CD4-positive, alpha-beta T cell treated with Interleukin-21 for 1 hour (primary cell): ENCODE measurements around the gene LRRC31.

Experiments
- DNase-seq: peaks from one replicate; pipeline ENCODE4 v3.0.0-alpha.2; 2020

LRRC31 gene

DNA sequence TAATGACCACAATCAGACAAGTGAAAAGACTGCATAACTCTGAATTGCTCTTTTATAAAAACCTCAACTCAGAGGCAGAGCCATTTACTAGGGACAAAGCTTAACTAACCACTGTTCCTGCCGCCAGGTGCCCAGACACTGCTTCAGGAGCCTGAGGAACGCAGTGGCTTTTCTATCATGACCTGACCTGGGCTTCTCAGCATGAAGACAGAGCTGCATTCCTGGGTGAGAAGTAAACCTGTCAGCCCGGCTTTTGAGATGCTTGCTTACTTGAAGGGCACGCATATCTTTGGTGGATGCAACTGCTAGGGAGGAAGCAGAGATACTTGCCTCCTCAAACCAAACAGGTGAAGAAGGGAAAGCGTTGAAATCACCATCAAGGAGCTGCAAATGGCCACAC, 7.9 kb downstream of the LRRC31 start:
- DNase-seq: no peak

DNA sequence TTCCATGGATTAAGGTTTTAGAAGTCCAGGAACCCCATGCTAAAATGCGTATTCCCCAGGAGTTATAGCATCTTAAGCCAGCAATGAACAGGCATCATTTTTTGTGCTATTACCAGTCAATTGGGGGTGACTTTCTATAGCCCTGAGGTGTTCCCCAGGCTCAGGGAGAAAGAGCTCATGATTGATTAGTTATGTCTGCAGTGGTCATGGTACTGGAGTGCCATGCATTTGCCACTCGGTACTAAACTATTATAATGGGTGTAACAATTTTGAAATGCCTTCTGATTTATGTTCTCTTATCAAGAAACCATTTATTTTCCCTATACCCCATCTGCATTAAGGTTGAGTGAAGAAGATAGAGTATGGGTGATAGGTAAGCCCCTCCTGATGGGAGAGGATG, 11.9 kb downstream of the LRRC31 start:
- no peak for DNase-seq

DNA sequence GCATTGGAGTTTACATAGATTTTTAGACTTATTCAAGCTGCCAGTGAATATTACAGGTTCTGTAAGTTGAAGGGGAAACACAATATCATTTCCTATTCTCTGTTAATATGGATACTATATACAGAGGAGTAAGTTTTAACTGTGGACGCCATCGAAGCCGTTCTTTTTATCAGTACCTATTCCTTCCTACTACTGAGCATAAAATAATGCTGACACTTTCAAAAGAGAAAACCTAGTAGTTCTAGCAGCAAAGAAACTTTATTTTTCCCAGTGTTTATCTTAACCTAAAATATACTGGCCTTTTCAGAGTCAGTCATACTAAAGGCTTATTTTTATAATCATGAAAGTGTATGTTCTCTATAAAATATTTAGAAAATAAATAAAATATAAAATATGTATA, 14.2 kb downstream of the LRRC31 start:
- no peak for DNase-seq

DNA sequence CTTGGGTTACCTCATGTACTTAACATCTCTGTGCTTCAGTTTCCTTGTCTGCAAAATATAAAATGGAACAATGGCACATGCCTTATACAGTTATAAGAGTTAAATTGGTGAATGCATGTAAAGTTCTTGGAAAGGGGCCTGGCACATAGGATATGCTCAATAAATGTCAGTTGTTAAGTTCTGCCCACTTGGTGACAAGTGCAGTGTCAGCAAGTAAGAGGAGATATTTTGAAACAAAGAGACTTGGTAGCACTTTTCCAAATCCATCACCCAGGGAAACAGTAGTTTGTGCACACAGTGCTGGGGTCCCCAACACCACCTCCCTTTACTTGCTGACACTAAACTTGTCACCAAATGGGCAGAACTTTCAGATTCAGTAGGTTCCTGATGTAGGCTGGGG, 19.1 kb downstream of the LRRC31 start:
- DNase-seq: no peak

DNA sequence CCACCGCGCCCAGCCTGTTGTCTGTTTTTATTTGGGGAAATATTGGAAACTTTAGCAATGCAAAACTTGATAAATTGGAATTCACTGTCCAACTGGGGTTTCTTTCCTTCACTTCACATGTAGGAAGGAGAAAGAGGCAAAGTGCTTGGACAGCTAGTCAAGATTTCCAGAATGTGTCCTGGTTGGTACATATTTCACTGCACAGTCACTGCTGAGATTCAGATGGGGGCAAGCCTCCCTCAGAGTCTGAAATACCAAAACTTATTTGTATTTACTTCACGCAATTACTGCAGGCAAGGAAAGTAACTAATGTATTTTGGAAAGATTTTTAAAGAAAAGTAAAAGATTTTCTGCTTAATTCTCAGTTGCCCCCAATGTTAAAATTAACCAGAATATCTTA, 21.0 kb downstream of the LRRC31 start:
- no peak for DNase-seq

DNA sequence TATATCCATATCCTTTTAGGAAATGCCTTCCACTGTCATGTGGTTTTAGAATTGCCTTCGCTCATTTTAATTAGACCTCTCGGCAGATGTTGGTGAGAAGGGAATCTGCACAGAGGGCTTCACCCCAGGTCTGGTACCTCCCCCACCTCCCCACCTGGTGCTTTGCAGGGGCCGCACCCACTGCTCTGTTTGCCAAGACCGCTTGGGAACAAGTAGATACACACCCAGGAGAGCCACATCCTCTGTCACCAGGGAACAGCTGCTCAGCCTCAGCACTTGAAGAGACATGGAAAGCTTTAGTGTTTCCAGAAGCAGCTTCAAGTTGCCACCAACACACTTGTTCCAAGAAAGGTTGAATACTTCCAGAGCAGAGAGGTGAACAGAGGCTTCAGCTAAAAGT, 21.8 kb downstream of the LRRC31 start:
- no peak for DNase-seq

DNA sequence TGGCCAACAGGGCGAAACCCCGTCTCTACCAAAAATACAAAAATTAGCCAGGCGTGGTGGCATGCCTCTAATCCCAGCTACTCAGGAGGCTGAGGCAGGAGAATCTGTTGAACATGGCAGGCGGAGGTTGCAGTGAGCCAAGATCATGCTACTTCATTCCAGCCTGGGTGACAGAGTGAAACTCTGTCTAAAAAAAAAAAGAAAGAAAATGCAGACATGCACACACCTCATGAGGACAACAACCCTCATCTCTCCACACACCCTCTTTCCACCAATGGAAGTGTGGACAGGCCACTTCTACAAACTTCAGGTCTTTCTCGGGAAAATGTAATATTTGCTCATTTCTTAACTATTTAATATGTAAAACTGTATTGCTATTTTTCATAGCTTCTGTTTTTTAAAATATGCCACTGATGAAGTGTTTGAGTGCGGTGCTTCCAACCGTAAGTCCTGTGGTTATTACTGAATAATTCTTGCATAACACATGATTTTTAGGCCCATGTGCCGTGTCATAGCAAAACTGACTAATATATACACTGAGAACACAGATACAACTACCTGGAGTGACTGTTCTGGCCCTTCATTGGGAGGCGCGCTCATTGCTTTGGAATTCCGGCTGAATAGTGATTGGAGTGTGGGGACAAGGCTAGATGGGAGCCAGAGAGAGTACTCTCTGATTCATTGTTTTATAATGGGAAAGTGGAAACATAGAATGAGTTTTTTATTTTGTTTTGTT, 23.1 kb downstream of the LRRC31 start:
- no peak for DNase-seq

DNA sequence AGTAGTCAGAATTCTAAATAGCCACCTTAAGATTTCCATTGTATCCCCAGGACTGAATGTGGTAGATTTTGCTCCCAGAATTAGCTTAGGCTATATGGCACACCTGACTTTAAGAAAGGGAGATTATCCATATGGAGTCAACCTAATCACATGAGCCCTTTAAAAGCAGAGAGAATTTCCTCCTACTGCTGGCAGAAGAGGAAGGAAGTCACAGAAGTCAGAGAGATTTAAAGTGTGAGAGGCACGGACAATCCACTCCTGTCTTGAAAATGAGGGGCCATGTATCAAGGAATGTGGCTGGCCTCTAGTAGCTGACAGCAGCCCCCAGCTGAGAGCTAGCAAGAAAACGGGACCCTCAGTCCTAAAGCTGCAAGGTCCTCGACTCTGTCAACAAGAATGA, 26.8 kb downstream of the LRRC31 start:
- no peak for DNase-seq

DNA sequence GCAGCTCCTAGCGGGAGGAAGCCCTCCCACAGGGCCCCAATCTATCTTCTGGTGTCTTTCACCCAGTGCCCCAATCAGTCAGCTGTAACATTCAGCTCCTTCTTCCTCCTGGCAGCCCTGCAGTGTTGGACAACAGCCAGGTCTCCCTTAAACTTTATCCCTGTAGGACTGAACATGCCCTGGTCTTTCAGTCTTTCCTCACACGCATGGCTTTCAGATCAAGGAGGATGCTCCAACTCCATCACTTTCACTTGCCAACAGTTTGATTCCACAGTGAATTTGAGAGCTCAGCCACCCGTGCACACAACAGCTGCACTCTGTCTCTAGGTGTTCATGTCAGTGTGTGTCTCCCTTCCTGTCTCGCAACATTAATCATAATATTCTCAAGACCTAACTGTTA, 28.6 kb downstream of the LRRC31 start:
- no peak for DNase-seq

DNA sequence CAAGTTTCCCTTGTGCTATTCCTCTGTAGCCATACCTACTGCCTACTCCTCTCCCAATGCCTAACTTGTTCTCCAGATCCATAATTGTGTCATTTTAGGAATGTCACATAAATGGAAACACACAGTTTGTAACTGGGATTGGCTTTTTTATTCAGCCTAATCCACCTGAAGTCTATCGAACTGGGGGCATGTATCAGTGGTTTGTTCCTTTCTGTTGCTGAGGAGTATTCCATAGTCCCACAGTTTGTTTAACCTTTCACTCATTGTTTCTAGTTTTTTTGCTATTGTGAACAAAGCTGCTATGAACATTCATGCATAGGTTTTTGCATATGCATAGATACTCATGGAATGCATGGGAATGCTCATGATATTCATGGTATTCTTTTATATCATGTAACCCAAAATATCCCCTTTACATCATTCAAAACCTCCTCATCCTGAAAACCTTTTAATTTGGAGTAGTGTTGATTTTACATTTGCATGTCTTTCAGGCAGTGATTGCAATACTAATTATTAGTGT, 31.2 kb downstream of the LRRC31 start:
- DNase-seq: no peak

DNA sequence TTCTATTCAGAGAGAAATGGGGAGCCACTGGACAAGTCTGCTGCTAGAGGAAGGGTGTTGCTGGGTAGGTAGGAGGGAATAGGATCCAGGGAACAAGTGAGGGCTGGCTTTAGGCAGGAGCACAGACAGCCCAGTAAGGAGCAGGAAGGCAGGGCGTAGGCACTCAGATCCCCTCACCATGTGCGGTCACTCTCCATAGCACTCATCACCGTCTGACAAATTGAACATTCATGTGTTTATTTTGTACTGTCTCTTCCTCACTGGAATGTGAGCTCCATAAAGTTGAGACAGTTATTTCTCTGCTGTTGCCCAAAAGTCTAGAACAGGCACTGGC, 32.8 kb downstream of the LRRC31 start:
- DNase-seq: no peak

DNA sequence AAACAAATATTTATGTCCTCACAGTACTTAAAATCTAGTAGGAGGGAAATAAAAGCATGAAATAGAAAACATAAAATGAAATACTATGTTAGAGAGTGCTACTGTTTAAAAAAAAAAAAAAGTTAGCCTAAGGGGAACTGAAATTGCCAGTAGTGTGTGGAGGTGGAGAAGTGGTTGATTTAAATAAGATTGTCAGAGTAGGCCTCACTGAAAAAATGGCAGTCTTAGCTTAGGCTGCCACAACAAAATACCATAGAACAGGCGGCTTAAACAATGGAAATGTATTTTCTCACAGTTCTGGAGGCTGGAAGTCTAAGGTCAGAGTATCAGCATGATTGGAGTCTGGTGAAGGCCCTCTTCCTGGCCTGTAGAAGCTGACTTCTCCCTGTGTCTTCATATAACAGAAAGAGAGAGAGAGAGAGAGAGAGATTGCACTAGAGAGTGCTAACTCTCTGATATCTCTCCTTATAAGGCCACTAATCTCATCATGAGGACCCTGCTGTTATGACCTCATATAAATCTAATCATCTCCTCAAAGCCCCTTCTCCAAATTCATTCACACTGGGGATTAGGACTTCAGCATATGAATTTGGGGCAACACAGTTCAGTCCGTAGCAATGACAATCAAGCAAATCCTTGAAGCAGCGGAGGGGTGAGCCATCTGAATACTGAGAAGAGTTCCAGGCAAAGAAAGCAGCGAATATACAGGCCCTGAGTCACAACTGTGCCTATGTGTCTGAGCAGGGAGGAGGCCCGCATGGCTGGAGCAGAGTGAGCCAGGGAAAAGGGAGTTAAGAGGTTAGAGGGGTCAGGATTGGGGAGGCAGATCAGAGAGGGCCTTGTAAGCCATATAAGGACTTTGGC, 33.4 kb downstream of the LRRC31 start:
- DNase-seq: no peak

DNA sequence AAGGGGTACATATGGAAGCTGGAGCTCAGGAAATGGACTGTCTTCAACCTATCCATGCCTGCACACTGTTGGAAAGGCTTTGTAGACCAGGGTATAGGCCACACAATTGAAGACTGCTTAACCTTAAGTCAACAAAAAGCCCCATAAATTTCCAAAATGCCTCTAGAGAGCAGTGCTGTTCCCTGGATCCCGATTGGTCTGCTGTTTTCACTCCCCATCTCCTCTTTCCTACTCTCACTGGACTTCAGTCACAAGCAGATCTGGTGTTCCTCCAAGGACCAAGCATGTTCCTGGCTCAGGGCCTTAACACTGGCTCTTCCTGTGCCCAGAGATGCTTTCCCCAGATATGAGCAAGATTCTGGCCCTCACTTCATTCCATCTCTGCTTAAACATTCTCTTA, 34.2 kb downstream of the LRRC31 start:
- no peak for DNase-seq

DNA sequence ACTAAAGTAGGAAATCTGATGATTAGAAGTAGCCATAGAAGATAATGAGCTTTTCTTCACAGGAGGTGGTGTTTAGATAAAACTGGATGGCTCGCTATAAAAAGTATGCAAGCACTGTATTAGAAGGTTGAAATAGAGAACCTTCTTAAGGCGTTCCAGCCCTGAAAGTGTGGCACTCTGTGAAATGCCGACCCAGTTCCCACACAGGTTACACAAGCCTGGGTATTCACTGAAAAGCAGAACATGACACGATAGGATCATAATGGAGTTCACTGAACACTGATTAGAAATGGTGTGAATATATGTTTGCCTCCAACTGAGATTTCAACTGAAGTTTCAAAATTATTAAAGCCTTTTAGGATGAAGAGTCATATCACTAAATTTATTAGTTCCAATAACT, 42.0 kb downstream of the LRRC31 start:
- no peak for DNase-seq

DNA sequence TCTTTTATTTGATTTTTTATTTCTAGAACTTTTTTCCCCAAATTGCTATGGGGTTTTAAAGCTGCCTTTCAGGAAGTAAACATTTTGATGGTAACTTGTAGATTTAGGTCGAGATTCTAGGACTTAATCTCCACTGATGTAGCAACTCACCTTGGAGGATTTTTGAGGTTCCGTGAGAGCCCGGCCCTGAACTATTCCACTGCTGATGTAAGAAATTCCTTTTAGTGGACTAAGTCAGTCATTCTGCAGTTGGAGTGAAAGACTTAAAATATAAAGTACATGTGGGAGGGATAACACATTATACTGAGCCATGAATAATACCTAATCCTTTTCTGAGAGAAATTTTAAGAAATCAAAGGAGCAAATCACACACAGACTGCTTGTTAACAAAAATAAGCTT, 44.4 kb downstream of the LRRC31 start:
- DNase-seq: no peak

DNA sequence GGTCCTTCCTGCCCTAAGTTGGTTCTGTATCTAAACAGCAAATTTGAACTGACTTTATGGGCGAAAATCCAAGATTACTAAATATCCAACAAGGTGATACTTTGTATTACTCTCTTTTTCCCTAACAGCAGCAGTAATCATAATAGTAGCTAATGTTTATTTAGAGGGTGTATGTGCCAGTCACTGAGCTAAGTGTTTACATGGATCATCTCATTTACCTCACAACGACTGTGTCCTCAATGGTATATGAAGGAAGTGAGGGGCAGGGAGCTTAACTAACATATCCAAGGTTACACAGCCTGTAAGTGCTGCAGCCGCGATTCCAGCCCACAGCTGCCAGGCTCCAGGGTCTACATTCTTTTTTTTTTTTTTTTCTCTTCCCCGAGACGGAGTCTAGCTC, 46.8 kb downstream of the LRRC31 start:
- DNase-seq: no peak

DNA sequence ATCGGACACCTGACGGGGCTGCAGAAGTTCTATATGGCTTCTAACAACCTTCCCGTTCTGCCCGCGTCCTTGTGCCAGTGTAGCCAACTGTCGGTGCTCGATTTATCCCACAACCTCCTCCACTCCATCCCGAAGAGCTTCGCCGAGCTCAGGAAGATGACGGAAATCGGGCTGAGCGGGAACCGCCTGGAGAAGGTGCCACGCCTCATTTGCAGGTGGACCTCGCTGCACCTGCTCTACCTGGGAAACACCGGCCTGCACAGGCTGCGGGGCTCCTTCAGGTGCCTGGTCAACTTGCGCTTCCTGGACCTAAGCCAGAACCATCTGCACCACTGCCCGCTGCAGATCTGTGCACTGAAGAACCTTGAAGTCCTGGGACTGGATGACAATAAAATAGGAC, 47.2 kb downstream of the LRRC31 start:
- no peak for DNase-seq

DNA sequence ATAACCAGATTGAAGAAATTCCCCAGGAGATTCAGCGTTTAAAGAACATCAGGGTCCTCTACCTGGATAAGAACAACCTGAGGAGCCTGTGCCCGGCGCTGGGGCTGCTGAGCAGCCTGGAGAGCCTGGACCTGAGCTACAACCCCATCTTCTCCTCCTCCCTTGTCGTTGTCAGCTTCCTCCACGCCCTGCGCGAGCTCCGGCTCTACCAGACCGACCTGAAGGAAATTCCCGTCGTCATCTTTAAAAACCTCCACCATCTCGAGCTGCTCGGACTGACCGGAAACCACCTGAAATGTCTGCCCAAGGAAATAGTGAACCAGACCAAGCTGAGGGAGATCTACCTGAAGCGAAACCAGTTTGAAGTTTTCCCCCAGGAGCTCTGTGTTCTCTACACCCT, 47.6 kb downstream of the LRRC31 start:
- DNase-seq: no peak

DNA sequence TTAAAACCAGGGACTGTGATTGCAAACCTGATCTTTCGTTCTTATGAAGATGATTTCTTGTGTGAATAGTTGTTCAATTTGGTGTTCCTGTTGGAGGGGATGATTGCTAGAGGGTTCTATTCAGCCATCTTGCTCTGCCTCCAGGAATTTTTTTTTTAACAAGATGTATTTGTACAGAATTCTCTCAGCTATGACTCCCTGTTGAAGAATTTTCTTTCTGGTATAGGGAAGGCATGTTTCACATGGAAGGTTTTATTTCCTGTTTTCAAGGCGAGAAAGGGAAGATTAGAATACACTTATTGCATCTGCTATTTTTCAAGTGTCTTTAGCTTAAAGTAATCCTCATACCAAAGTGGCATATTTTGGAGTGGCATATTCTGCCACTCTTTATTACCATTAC, 51.4 kb downstream of the LRRC31 start:
- DNase-seq: no peak

DNA sequence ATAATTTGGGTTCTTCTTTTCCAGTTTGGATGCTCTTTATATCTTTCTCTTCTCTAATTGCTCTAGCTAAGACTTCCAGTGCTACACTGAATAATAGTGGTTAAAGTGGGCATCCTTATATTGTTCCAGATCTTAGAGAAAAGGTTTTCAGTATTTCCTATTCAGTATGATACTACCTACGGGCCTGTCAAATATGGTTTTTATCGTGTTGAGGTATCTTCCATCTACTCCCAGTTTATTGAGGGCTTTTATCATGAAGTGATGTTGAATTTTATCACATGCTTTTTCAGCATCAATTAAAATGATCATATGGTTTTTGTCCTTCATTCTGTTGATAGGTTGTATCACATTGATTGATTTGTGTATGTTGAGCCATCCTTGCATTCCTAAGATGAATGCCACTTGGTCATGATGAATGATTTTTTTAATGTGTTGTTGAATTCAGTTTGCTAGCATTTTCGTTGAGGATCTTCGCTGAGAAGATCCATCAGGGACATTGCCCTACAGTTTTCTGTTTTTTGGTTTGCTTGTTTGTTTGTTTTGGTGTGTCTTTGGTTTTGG, 54.1 kb downstream of the LRRC31 start:
- no peak for DNase-seq

DNA sequence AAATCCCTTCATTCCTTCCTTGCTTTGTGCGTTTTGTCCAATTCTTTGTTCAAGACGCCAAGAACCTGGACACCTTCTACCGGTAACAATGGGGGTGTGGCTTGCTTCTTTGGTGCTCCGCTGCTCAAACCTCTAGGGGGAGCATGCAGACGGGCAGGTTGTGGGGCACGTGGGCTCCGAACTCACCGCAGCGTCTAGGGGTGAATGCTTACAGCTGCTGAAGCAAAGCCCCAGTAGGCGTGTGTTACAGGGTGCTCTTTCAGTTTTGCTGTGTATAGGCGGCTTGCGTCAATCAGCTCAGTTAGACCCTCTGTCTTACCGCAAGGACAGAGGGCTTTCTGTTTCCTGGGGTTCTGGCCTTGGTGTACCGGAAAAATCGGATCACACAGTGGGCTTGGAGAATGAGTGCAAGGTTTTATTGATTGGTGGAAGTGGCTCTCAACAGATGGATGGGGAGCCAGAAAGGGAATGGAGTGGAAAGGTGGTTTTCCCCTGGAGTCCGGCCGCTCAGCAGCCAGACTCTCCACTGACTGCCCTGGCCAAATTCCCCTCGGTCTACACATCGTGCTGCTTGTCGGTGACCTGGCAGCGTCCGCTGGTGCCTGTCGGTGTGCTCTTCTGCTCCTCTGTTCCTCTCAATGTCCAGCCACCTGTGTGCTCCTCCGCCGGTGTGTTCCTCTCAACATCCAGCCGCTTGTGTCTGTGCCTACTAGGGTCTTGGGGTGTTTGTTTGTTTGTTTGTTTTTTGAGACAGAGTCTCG, 55.8 kb downstream of the LRRC31 start:
- DNase-seq: peak; percentile 83

DNA sequence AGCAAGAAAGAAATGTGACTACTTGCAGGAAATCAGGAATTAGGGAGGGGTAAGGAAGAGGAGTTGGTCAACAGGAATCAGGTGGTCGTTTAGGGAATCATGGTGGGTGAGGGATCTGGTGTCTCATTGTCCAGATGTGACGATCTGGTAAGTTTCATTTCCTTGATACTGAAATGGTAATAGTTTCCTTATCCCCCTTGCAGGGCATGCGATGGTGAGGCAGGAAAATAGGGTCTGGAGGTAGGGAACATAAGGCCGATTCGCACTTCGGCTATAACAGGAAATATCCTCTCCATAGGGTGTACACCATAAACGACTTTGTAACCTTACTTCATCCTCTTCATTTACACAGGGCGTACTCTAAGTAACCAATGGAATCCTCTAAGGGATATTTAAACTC, 56.5 kb downstream of the LRRC31 start:
- no peak for DNase-seq
